Measurements from ENCODE around the gene AKR7A3.
A peak's percentile ranks its signal among the peaks of the same experiment; 100 is the strongest.

AKR7A3 gene

GRCh38 chr1:19288324-19289241 lies at the start of gene AKR7A3:
AKR7A3 (minus strand) TSS chr1:19288770; CDS start chr1:19288709, 61 bp downstream.
- peak; percentile 49 for DNase-seq (ENCODE audit: low spot score)

GRCh38 chr1:19338323-19338762 lies 49.8 kb upstream of the AKR7A3 start:
- DNase-seq (ENCODE audit: low spot score): no peak

- no peak for DNase-seq (ENCODE audit: low spot score)
These were observed 48.7 kb upstream of the AKR7A3 start for GRCh38 chr1:19337289-19337688.

DNA sequence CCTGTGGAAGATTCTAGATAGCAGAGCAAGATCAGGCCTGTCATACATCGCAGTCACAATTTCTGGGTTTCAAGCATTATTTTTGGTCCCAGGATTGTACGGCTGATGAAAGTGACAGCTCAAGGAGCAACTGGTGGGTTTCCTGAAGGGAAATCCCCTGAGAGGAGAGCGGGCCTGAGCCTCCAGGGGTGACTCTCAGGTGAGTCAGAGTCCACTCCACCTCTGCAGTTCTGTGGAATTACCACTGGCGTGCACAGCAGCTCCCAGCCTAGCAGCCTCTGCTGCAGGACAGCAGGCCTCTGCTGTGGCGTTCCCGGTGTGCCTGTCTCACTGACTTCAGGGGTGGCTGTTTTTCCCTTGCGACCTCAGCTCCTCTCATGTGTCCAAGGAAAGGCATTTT lies 48.0 kb upstream of the AKR7A3 start:
- DNase-seq (ENCODE audit: low spot score): no peak

DNA sequence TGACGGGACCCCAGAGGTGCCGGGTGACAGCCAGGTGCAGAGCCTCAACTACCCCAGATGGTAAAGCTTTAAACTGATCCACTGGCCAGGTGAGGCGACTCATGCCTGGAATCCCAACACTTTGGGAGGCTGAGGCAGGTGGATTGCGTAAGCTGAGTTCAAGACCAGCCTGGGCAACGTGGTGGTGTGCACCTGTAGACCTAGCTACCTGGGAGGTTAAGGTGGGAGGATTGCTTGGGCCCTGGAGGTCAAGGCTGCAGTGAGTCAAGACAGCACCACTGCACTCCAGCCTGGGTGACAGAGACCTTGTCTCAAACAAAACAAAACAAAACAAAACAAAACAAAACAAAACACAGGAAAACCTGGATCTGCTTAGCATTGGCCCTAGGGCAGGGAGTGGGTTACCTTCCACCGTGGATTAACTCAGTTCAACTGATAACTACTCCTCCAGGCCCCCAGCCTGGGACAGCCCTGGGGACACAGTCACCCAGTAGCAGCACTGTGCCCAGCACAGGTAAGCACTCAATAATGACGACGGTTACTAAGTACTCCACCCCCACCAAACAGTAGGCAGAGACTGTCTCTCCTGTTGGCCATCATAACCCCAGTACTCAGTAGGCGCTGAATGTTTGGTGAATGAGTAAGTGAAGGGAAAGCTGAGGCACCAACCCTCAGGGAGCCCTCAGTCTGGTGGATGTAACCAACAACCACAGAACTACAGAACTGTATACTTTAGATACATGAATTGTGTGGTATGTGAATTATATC lies 45.2 kb upstream of the AKR7A3 start:
- no peak for DNase-seq (ENCODE audit: low spot score)

GRCh38 chr1:19332832-19333231 lies 44.3 kb upstream of the AKR7A3 start:
- no peak for DNase-seq (ENCODE audit: low spot score)

DNA sequence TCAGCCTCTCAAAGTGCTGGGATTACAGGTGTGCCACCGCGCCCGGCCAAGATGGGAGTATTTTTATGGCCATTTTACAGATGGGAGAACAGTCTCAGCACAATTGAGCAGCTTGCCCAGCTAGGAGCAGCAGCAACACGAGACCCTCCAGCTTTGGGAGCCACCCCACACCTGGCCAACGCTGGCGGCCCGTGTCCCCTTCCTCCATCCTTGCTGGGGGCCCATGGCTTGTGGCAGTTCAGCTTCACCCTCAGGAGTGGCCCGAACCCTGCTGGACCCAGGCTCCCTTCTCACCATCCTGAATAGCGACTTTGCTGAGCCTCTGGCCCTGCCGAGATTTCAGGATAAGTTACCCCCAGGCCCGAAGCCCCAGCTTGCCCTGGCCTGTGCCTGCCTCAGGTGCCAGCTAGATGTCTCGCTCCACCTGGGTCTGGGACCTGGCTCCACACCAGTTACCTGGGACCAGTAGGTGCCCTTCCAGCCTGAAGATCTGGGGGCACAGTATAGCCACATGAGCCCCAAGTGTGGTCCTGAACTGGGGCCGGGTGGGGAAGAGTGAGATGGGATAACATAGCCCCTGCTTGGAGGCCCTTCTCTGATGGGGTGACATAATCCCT lies 42.8 kb upstream of the AKR7A3 start:
- DNase-seq (ENCODE audit: low spot score): no peak

GRCh38 chr1:19330449-19331135 lies 42.0 kb upstream of the AKR7A3 start:
- no peak for DNase-seq (ENCODE audit: low spot score)

DNA sequence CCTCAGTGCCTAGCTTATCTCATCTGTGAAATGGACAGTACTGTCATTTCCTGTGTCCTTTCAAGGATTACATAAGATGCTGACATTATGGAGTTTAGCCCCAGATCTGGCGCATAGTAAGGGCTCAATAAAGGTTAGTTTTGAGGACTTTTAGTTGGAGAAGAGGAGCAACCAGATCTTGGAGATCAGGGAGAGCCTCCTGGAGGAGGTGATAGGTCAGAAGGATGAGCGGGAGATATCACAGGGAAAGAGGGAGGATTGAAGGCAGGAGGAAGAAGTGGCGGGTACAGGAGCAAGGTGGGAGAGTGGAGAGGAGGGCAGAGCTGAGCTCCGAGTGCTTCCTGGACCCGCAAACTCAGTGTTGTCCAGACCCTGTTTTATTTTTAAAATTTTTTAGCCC lies 41.0 kb upstream of the AKR7A3 start:
- DNase-seq (ENCODE audit: low spot score): no peak

DNA sequence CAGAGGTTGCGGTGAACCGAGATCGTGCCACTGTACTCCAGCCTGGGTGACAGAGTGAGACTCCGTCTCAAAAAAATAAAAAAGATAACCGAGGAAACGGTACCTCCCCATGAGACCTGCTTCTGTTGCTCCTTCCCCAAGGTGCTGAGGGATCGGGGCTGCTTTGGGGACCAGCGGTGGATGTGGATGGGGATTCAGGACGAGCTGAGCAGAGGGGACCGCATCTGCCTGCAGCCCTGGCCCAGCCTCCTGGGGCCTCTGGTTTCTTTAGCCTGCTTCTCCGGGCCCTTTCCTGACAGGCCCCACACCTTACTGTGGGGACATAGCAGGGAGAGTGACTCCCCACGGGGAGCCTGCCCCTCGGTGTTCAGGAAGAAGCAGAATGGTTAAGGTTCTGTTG lies 40.6 kb upstream of the AKR7A3 start:
- DNase-seq (ENCODE audit: low spot score): no peak

DNA sequence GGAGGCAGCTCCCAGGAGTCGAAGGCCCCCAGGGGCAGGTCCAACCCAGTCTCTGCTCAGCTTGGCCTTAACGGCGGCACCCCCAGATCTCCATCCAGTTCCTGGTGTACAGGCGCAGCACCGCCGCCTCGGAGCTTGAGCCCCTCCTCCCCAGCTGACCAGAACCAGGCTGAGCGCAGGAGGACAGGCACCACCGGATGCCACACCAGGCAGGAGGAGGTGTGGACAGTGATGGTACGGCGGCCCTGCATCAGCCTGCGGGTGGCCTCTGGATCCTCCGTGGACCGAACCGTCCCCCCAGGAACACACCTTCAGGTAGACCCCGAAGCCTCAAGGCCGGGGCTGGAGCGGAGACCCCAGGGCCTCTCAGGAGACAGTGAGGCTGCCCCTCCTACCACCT lies 39.9 kb upstream of the AKR7A3 start:
- DNase-seq (ENCODE audit: low spot score): no peak

DNA sequence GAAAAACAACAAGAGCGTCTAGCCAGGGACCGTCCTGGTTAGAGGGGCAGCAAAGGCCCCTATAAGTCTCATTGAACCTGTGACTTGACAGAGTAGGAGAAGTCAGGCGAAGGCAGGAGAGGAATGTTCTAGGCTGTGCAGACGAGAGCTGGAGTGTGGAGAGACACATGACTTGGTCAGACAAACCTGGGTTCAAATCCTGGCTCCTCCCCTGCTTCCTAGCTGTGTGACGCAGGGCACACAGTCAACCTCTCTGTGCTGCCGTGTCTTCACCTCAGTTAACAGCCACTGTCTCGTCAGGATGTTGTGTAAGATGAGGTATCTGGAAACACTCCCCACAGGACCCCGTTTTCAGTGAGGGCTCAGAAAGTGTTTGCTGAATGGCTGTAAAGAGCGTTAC lies 39.2 kb upstream of the AKR7A3 start:
- no peak for DNase-seq (ENCODE audit: low spot score)

DNA sequence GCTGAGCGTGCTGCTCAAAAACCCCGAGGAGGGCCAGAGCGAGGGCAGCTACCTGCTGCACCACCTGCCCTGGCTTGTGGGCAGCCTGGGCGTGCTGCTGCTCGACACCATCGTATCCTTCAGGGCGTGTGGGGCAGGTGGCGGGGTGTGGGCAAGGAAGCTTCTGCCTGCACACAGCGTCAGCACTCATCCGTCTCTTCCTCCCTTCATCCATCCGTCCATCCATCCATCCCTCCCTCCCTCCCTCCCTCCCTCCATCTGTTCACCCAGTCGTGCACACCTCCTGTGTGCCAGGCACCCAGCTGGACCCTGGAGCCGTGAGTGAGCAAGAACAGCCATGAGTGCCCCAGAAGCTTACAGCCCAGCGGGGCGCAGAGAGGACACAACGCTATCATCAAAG lies 38.7 kb upstream of the AKR7A3 start:
- DNase-seq (ENCODE audit: low spot score): no peak

DNA sequence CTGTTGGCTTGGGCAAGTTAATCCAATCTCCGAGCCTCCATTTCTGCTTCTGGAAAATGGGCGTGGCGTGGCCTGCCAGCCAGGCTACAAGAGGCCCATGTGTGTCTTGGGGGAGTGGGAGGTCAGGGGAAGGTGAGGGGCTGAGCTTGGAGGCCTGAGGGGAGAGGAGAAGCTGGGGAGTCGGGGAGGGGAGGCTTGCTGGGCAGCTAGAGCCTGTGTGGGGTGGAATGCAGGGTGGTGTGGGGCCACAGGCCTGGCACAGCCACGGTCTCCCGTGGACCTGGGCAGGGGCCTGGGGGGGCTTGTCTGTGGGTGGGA lies 38.1 kb upstream of the AKR7A3 start:
- DNase-seq (ENCODE audit: low spot score): no peak

DNA sequence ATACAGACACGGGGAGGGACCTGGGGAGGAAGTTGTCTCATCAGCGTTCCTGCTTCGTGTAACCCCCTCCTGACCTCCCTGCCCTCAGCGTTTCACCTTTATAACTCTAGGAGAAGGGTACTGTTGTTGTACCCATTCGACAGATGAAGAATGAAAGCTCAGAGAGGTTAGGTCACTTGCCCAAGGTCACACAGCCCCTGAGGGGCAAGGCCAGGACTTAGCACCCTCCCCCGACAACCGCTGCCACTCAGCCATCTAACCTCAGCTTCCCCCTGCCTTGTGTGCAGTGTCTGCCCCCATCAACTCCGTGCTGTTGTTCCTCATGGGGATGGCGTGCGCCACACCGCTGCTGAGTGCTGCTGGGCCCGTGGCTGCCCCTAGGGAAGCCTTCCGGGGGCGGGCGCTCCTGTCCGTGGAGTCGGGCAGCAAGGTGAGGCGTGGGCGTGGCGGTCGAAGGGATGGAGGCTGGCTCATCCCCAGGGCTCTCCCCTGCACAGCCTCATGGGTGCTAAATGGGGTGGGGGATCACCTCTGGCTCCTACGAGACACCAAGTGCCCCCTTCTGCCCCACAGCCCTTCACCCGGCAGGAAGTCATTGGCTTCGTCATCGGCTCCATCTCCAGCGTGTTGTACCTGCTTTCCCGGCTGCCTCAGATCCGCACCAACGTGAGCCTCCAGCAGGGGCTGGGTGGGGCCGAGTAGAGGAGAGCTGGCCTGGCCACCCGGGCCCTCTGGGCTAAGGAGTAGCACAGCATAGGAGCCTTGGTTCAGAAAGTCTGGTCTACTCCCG lies 37.6 kb upstream of the AKR7A3 start:
- no peak for DNase-seq (ENCODE audit: low spot score)

DNA sequence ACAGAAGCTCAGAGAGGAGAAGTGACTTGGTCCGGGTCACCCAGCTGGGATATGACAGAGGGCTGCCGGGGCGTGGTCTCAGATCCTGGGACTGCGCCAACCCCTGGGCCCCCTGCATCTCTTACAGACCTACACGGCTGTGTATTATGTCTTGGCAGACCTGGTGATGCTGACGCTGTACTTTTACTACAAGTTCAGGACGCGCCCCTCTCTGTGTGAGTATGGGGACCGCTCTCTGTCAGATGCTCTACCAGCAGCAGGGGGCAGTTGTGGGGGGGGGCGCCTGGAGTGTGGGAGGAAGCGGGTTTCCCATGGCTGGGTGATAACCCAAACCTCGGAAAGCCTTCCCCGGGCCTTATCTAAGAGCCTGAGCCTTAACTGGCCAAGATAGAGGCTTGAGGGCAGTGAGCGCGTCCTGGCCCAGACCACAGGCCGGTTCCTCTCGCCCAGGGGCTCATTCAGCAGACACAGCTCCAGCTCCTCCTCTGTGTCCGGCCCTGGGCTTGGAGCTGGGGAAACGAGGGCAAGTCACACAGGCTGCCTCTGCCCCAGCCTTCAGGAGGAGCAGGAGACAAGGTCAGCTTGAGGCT lies 36.9 kb upstream of the AKR7A3 start:
- no peak for DNase-seq (ENCODE audit: low spot score)

DNA sequence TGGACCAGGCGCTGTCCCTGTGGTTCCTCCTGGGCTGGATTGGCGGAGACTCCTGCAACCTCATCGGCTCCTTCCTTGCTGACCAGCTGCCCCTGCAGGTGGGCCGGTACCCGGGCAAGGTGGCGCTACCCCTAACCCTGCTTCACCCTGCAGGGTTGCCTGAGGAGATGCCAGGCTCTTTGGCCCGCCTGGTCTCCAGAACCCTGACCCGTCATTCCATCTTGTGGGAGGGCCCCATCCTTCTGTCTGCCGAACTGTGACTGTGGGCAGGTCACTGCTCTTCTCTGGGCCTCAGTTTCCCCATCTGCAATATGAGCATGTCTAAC lies 36.1 kb upstream of the AKR7A3 start:
- no peak for DNase-seq (ENCODE audit: low spot score)

GRCh38 chr1:19323987-19324664 lies 35.6 kb upstream of the AKR7A3 start:
- DNase-seq (ENCODE audit: low spot score): no peak

DNA sequence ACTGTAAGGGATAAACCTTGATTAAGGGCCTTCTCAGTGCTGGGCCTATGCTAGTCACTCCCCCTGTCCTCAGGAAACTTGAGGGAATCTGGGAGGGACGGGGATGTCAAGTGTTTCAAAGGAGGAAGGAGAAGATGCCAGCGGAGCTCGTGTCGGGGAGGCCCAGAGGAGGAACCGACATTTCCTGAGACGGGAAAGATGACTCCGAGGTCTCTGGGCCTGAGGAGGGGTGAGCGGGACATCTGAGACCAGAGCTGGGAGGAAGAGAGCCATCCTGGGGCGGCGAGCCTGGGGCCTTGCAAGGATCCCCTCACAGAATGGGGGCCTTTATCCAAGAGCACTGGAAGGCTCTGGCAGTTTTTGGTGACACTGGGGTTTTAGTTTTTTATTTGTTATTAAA lies 33.9 kb upstream of the AKR7A3 start:
- DNase-seq (ENCODE audit: low spot score): no peak

- no peak for DNase-seq (ENCODE audit: low spot score)
These were observed 32.5 kb upstream of the AKR7A3 start for GRCh38 chr1:19321071-19321470.

DNA sequence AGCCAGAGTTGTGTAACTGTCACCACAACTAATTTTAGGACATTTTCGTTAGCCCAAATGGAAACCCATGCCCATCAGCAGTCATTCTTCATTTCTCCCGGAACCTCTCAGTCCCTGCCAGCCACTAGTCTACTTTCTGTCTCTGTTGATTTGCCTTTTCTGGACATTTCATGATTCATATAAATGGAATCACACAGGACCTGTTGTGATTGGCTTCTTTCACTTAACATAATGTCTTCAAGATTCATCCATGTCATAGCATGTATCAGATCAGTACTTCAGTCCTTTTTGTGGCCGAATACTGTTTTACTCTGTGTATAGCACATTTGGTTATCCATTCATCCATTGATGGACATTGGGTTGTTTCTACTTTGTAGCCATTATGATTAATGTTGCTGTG lies 30.6 kb upstream of the AKR7A3 start:
- DNase-seq (ENCODE audit: low spot score): no peak

Measured in CD4-positive, alpha-beta T cell treated with Interleukin-15 for 4 hours (primary cell).